Measurements from ENCODE around the gene LKAAEAR1. TPM values are rescaled to one million over a fixed set of nuclear protein-coding genes. Genes with fewer than 3 reads are reported as not detected.

Gene LKAAEAR1
- total and polyA plus RNA-seq, 2 of the 13 experiments (the other 11 are each of a cell fraction or from before 2014, with no cell fraction given), result not detected

DNA sequence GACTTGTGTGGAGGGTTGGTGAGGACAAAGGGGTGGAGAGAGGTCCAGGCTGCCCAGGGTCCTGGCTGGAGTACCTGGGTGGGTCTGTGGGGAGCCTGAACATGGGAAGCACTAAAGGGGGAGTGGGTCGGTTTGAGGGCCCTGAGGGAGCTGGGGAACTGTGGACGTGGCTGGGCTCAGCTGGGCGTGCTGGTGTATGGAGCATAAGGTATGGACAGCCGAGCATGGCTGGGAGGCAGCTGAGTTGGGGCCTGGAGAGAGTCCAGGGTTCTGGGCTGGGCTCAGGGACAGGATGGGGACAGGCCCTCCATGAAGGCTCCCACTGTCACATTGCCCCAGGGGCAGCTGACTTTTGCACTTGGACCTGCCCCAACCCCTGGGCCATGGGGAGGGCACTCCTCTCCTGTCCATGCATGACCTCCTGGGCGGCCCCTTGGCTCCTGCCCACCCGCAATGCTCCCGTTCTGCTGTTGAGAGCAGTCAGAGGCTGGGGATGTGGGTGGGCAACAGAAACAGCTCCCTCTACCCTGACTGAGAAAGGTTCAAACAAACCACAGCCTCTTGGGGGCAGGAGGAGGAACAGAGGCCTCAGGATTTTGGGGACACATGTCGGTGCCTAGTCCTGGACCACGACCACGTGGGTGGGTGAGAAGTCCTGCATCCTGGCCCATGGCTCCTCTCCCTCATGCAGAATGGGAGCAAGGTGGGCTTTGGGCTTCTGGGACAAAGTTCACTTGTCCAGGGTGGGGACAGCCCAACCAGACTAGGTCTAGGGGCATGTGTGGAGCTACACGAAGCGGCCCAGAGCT lies 43.8 kb downstream of the LKAAEAR1 start (continued):
- TF ChIP-seq PCBP1 (IDR thresholded peaks at IDR 0.05; ENCODE audit: borderline replicate concordance, low read depth, low read length) (peak; percentile 83), POGK (CRISPR knock-in tag; conservative IDR thresholded peaks at IDR 0.05) (no peak), ZNF75D (CRISPR knock-in tag; IDR thresholded peaks at IDR 0.05; ENCODE audit: borderline replicate concordance) (no peak), FOXP1 (IDR thresholded peaks at IDR 0.05) (no peak), FOXP1 (CRISPR knock-in tag; IDR thresholded peaks at IDR 0.05) (no peak), NBN (conservative IDR thresholded peaks at IDR 0.05) (no peak), ZNF761 (CRISPR knock-in tag; conservative IDR thresholded peaks at IDR 0.05) (no peak), ATM (IDR thresholded peaks at IDR 0.05; ENCODE audit: borderline replicate concordance) (no peak), HNF4A (CRISPR knock-in tag; IDR thresholded peaks at IDR 0.05) (peak; percentile 83), CCDC6 (CRISPR knock-in tag; IDR thresholded peaks at IDR 0.05) (no peak), SP140L (CRISPR knock-in tag; IDR thresholded peaks at IDR 0.05; ENCODE audit: borderline replicate concordance) (no peak), ZNF414 (CRISPR knock-in tag; IDR thresholded peaks at IDR 0.05) (no peak; the same call in 1 of the 2 replicates), ZBTB1 (CRISPR knock-in tag; IDR thresholded peaks at IDR 0.05; ENCODE audit: borderline replicate concordance) (no peak), ZNF879 (CRISPR knock-in tag; IDR thresholded peaks at IDR 0.05) (no peak), MTF2 (CRISPR knock-in tag; IDR thresholded peaks at IDR 0.05; ENCODE audit: borderline replicate concordance) (peak; percentile 82; the same call in 1 of the 2 replicates), SIX4 (CRISPR knock-in tag; IDR thresholded peaks at IDR 0.05) (peak; percentile 23; the same call in 1 of the 2 replicates), ZNF652 (CRISPR knock-in tag; IDR thresholded peaks at IDR 0.05; ENCODE audit: borderline replicate concordance, low read depth) (no peak), MBD4 (IDR thresholded peaks at IDR 0.05; ENCODE audit: borderline replicate concordance, low read length) (no peak; the same call in 1 of the 2 replicates)
- TF ChIP-seq, protein P1, sequence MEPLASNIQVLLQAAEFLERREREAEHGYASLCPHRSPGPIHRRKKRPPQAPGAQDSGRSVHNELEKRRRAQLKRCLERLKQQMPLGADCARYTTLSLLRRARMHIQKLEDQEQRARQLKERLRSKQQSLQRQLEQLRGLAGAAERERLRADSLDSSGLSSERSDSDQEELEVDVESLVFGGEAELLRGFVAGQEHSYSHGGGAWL (CRISPR knock-in tag; IDR thresholded peaks at IDR 0.05), result no peak
- TF ChIP-seq, protein P2, sequence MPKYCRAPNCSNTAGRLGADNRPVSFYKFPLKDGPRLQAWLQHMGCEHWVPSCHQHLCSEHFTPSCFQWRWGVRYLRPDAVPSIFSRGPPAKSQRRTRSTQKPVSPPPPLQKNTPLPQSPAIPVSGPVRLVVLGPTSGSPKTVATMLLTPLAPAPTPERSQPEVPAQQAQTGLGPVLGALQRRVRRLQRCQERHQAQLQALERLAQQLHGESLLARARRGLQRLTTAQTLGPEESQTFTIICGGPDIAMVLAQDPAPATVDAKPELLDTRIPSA (CRISPR knock-in tag; IDR thresholded peaks at IDR 0.05; ENCODE audit: borderline replicate concordance), result no peak
- TF ChIP-seq, protein P3, sequence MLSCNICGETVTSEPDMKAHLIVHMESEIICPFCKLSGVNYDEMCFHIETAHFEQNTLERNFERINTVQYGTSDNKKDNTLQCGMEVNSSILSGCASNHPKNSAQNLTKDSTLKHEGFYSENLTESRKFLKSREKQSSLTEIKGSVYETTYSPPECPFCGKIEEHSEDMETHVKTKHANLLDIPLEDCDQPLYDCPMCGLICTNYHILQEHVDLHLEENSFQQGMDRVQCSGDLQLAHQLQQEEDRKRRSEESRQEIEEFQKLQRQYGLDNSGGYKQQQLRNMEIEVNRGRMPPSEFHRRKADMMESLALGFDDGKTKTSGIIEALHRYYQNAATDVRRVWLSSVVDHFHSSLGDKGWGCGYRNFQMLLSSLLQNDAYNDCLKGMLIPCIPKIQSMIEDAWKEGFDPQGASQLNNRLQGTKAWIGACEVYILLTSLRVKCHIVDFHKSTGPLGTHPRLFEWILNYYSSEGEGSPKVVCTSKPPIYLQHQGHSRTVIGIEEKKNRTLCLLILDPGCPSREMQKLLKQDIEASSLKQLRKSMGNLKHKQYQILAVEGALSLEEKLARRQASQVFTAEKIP (CRISPR knock-in tag; IDR thresholded peaks at IDR 0.05; ENCODE audit: borderline replicate concordance), result no peak
- TF ChIP-seq, protein P4, sequence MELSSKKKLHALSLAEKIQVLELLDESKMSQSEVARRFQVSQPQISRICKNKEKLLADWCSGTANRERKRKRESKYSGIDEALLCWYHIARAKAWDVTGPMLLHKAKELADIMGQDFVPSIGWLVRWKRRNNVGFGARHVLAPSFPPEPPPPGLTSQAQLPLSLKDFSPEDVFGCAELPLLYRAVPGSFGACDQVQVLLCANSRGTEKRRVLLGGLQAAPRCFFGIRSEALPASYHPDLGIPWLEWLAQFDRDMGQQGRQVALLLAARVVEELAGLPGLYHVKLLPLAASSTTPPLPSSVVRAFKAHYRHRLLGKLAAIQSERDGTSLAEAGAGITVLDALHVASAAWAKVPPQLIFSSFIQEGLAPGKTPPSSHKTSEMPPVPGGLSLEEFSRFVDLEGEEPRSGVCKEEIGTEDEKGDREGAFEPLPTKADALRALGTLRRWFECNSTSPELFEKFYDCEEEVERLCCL (CRISPR knock-in tag; IDR thresholded peaks at IDR 0.05; ENCODE audit: borderline replicate concordance), result no peak

Measured in HepG2 (cell line).